ENCODE data around the gene ID3.
A peak's percentile ranks its signal among the peaks of the same experiment; 100 is the strongest.

The ID3 gene

GRCh38 chr1:23577056-23578004 is 18.0 kb upstream of the ID3 start:
- TF ChIP-seq CTCF (IDR thresholded peaks at IDR 0.05; ENCODE audit: control insufficient read depth, insufficient read depth, low read depth, low read length, missing control alignments), result no peak

GRCh38 chr1:23576338-23577055 is 17.2 kb upstream of the ID3 start:
- TF ChIP-seq CTCF (IDR thresholded peaks at IDR 0.05; ENCODE audit: control insufficient read depth, insufficient read depth, low read depth, low read length, missing control alignments), result no peak
- H3K4me3 ChIP-seq (ENCODE audit: control insufficient read depth, low read depth, low read length), result peak overlapping the region; percentile 3; the same call in 1 of the 2 replicates
- no peak for DNase-seq (ENCODE audit: low read depth)

More at GRCh38 chr1:23577056-23578004, 18.0 kb upstream of the ID3 start:
- peak overlapping the region; percentile 3; the same call in 1 of the 2 replicates for H3K4me3 ChIP-seq (ENCODE audit: control insufficient read depth, low read depth, low read length)
- peak; percentile 79 for DNase-seq (ENCODE audit: low read depth)

DNA sequence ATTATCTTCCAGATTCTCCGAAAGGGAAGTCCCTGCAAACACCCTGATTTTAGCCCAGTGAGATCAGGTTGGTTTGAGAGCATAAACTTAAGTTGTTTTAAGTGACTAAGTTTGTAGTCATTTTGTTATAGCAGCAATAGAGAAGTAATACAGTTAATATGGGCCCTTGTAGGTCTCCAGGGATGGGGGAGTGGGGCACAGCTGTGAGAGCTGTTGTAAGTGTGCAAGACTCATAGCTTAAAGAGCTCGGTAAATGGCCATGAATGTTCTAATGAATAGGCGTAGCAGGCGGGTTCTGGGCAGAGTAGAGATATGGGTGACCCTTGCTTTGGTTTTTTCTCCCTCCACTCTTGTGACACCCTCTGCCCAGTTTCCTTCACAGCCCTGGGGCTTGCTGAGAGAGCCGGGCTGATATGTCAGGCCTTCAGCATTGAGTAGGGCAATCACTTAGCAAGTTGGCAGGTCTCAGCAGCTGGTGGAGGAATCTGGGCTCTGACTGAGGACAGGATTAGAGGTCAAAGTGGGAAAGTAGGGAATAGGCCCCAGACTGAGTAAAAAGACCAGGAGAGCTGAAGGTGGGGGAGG is 16.0 kb upstream of the ID3 start:
- no peak for DNase-seq (ENCODE audit: low read depth)
- no peak for TF ChIP-seq CTCF (IDR thresholded peaks at IDR 0.05; ENCODE audit: control insufficient read depth, insufficient read depth, low read depth, low read length, missing control alignments)
- no peak overlapping the region for H3K4me3 ChIP-seq (ENCODE audit: control insufficient read depth, low read depth, low read length)

- DNase-seq (ENCODE audit: low read depth), result no peak
- no peak overlapping the region for H3K4me3 ChIP-seq (ENCODE audit: control insufficient read depth, low read depth, low read length)
- no peak for TF ChIP-seq CTCF (IDR thresholded peaks at IDR 0.05; ENCODE audit: control insufficient read depth, insufficient read depth, low read depth, low read length, missing control alignments)
These were observed 15.0 kb upstream of the ID3 start for GRCh38 chr1:23574265-23574754.

- no peak for DNase-seq (ENCODE audit: low read depth)
- H3K4me3 ChIP-seq (ENCODE audit: control insufficient read depth, low read depth, low read length), result no peak overlapping the region
- no peak for TF ChIP-seq CTCF (IDR thresholded peaks at IDR 0.05; ENCODE audit: control insufficient read depth, insufficient read depth, low read depth, low read length, missing control alignments)
These were observed 14.4 kb upstream of the ID3 start for GRCh38 chr1:23573574-23574182.

DNA sequence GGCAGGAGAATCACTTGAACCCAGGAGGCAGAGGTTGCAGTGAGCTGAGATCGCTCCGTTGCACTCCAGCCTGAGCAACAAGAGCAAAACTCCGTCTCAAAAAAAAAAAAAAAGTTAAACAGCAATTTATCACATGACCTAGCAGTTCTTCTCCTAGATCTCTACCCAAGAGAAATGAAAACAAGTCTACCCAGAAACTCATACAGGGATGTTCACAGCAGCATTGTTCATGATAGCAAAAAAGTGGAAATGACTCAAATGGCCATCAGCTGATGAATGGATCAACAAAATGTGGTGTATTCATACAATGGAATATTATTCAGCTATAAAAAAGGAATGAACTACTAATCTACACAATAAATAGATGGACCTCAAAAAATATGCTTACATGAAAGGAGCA is 12.2 kb upstream of the ID3 start:
- H3K4me3 ChIP-seq (ENCODE audit: control insufficient read depth, low read depth, low read length), result no peak overlapping the region
- no peak for DNase-seq (ENCODE audit: low read depth)
- TF ChIP-seq CTCF (IDR thresholded peaks at IDR 0.05; ENCODE audit: control insufficient read depth, insufficient read depth, low read depth, low read length, missing control alignments), result no peak
